Melanocyte of skin (primary cell): Measurements from ENCODE around the gene REEP1. TPM values are rescaled to one million over a fixed set of nuclear protein-coding genes. Genes with fewer than 3 reads are reported as not detected.

ENCODE experiments used
- small RNA-seq, 2 donors: library from RNA; depleted of rRNA; stranded (forward); fragments of <200 nt; gene quantifications; one replicate each; pipeline ENCODE3, GENCODE V24; 2012
- total RNA-seq, 2 donors: library from RNA; depleted of rRNA; stranded (reverse); fragments of >200 nt; gene quantifications; 2 replicates each; pipeline ENCODE4 v1.2.3, GENCODE V29; 2012

The REEP1 gene
- under 1 TPM in 1 of 2 donors, not detected in 1; 0.34 TPM for total RNA-seq

GRCh38 chr2:86337244-86337835 lies at the start of gene REEP1:
Gene REEP1, minus strand, starts transcription at chr2:86337626. Its CDS starts 116 bp downstream, at chr2:86337510.

GRCh38 chr2:86195055-86195807 lies 142.2 kb downstream of the REEP1 start, which contains the start of gene IMMT:
Gene IMMT, minus strand, starts transcription at chr2:86195462. Its CDS starts 80 bp downstream, at chr2:86195382.

Small RNAs within 50 kb of the gene (small RNA-seq; reads per million reads assigned to genes)
- gene MIR4779 (0.30 to 1.8 reads per million in 2 donors), gene RF00096 (0 reads per million in 2 donors), gene RF00413 (0.09 to 0.17 reads per million in 2 donors)

Other genes with a start within 250 kb of the REEP1 start
- gene POLR1A, start 231.7 kb downstream of the REEP1 start, total RNA-seq = 10 to 100 TPM; 32.0 to 33.7 TPM
- 100 to 1,000 TPM in 1 of 2 donors, 10 to 100 TPM in 1; 76.4 to 134 TPM for gene PTCD3, start 231.4 kb downstream of the REEP1 start, total RNA-seq
- gene IMMT, start 142.2 kb downstream of the REEP1 start, total RNA-seq = 10 to 100 TPM; 55.7 to 80.9 TPM
- 100 to 1,000 TPM in 1 of 2 donors, 10 to 100 TPM in 1; 67.8 to 186 TPM for gene MRPL35, start 138.2 kb downstream of the REEP1 start, total RNA-seq
- 10 to 100 TPM; 17.6 to 18.6 TPM for gene KDM3A, start 103.7 kb upstream of the REEP1 start, total RNA-seq
- 10 to 100 TPM; 27.0 to 32.7 TPM for gene CHMP3, start 225.8 kb upstream of the REEP1 start, total RNA-seq